Stimulated activated CD8-positive, alpha-beta memory T cell treated with anti-CD3 and anti-CD28 coated beads, Interleukin-15, amount 100 ng/mL, for 48 hours (primary cell): ENCODE results near the gene PPBP.

ENCODE experiments used
- DNase-seq, 2 donors: peaks; one replicate each; pipeline ENCODE4 v3.0.0-alpha.2; 2020; ENCODE audit warnings: low read depth in 2 of 2

PPBP gene

GRCh38 chr4:73988061-73988460 is at the start of gene PPBP:
Gene PPBP (minus strand): TSS chr4:73988190. CDS start chr4:73988103, 87 bp downstream.
- no peak for DNase-seq

GRCh38 chr4:74037076-74037955 is 49.3 kb upstream of the PPBP start:
- no peak for DNase-seq

GRCh38 chr4:74033739-74034138 is 45.7 kb upstream of the PPBP start:
- DNase-seq, result no peak

GRCh38 chr4:74032064-74032463 is 44.1 kb upstream of the PPBP start:
- DNase-seq, result no peak

GRCh38 chr4:74031576-74031975 is 43.6 kb upstream of the PPBP start:
- DNase-seq, result no peak

GRCh38 chr4:74030285-74030684 is 42.3 kb upstream of the PPBP start:
- DNase-seq, result no peak

- DNase-seq, result no peak
These were observed 40.5 kb upstream of the PPBP start for GRCh38 chr4:74028504-74028903.

GRCh38 chr4:74023709-74024108 is 35.7 kb upstream of the PPBP start:
- DNase-seq, result no peak

GRCh38 chr4:74021601-74022000 is 33.6 kb upstream of the PPBP start:
- no peak for DNase-seq

- no peak for DNase-seq
These were observed 30.8 kb upstream of the PPBP start for GRCh38 chr4:74018771-74019170.

- no peak for DNase-seq
These were observed 30.1 kb upstream of the PPBP start for GRCh38 chr4:74018116-74018515.

GRCh38 chr4:74016068-74016467 is 28.1 kb upstream of the PPBP start:
- DNase-seq, result no peak

GRCh38 chr4:74015126-74015780 is 27.3 kb upstream of the PPBP start:
- DNase-seq, result no peak

- DNase-seq, result no peak
These were observed 26.3 kb upstream of the PPBP start for GRCh38 chr4:74014332-74014731.

GRCh38 chr4:74013264-74013663 is 25.3 kb upstream of the PPBP start:
- no peak for DNase-seq

GRCh38 chr4:74012130-74012529 is 24.1 kb upstream of the PPBP start:
- DNase-seq, result no peak

GRCh38 chr4:74009307-74009706 is 21.3 kb upstream of the PPBP start:
- no peak for DNase-seq

- no peak for DNase-seq
These were observed 18.1 kb upstream of the PPBP start for GRCh38 chr4:74006009-74006476.

- no peak for DNase-seq
These were observed 17.5 kb upstream of the PPBP start for GRCh38 chr4:74005528-74005927.

GRCh38 chr4:74004668-74005067 is 16.7 kb upstream of the PPBP start:
- no peak for DNase-seq

GRCh38 chr4:74000301-74000700 is 12.3 kb upstream of the PPBP start:
- DNase-seq, result no peak

- DNase-seq, result no peak
These were observed 10.3 kb upstream of the PPBP start, which contains the start of gene CXCL5 for GRCh38 chr4:73998040-73999011. Gene CXCL5 (minus strand): TSS chr4:73998677. CDS start chr4:73998581, 96 bp downstream.
